GM23338 (cell line): Measurements from ENCODE around the gene CPB1. TPM values are rescaled to one million over a fixed set of nuclear protein-coding genes. Genes with fewer than 3 reads are reported as not detected.

Source experiments
- ATAC-seq: fragments of 200-7000 bp; cut with Tn5 transposase; 3 replicates; pipeline ENCODE4 v1.9.1; 2020
- DNase-seq: peaks from one replicate; pipeline ENCODE4 v3.0.0-alpha.2; 2015; ENCODE audit warnings: low spot score
- H2AFZ ChIP-seq: fragments of 200-600 bp; sonication (generic); 2 replicates; pipeline ENCODE4 v1.8.0; 2016; ENCODE audit warnings: antibody characterized with exemption, mild to moderate bottlenecking, moderate library complexity
- H3F3A ChIP-seq: fragments of 200-600 bp; sonication (generic); replicated peaks from 2 replicates; pipeline ENCODE4 v1.8.0; 2017; ENCODE audit warnings: antibody characterized with exemption, mixed run types, low read depth
- H3K27ac ChIP-seq: fragments of 200-600 bp; sonication (generic); 2 replicates; pipeline ENCODE4 v1.6.1; 2016; ENCODE audit warnings: low read depth
- H3K27me3 ChIP-seq: fragments of 200-600 bp; sonication (generic); 2 replicates; pipeline ENCODE4 v1.8.0; 2016; ENCODE audit warnings: mild to moderate bottlenecking, mixed run types, moderate library complexity; ENCODE audit not compliant: insufficient read depth
- H3K36me3 ChIP-seq: fragments of 200-600 bp; sonication (generic); 2 replicates; pipeline ENCODE4 v1.8.0; 2016; ENCODE audit warnings: mild to moderate bottlenecking; ENCODE audit not compliant: insufficient read depth
- H3K4me1 ChIP-seq: fragments of 200-600 bp; sonication (generic); 2 replicates; pipeline ENCODE4 v1.8.0; 2016; ENCODE audit warnings: mild to moderate bottlenecking, moderate library complexity; ENCODE audit not compliant: insufficient read depth
- H3K4me2 ChIP-seq: fragments of 200-600 bp; sonication (generic); 2 replicates; pipeline ENCODE4 v1.7.1; 2017; ENCODE audit warnings: mixed run types
- H3K4me3 ChIP-seq: fragments of 200-600 bp; sonication (generic); 2 replicates; pipeline ENCODE4 v1.6.1; 2016; ENCODE audit warnings: mixed run types
- H3K79me2 ChIP-seq: fragments of 200-600 bp; sonication (generic); replicated peaks from 2 replicates; pipeline ENCODE4 v1.8.0; 2017; ENCODE audit warnings: mild to moderate bottlenecking; ENCODE audit not compliant: insufficient read depth
- H3K9me2 ChIP-seq: fragments of 200-600 bp; sonication (generic); 2 replicates; pipeline ENCODE4 v1.8.0; 2017; ENCODE audit not compliant: insufficient read depth
- H4K20me1 ChIP-seq: fragments of 200-600 bp; sonication (generic); replicated peaks from 2 replicates; pipeline ENCODE4 v1.8.0; 2017; ENCODE audit warnings: mild to moderate bottlenecking; ENCODE audit not compliant: insufficient read depth
- H3K27ac Mint-ChIP-seq: 2 replicates; pipeline ENCODE4 v1.8.0; 2020; ENCODE audit warnings: inconsistent platforms, mild to moderate bottlenecking, moderate library complexity, mixed read lengths
- H3K27me3 Mint-ChIP-seq: 3 replicates; pipeline ENCODE4 v1.8.0; 2022; ENCODE audit warnings: low read depth, mild to moderate bottlenecking, moderate library complexity, mixed read lengths, inconsistent platforms; ENCODE audit not compliant: insufficient read depth, poor library complexity
- H3K36me3 Mint-ChIP-seq: 3 replicates; pipeline ENCODE4 v1.8.0; 2021; ENCODE audit warnings: low read depth, mild to moderate bottlenecking, inconsistent platforms, moderate library complexity, mixed read lengths
- H3K4me1 Mint-ChIP-seq: 3 replicates; pipeline ENCODE4 v1.8.0; 2020; ENCODE audit warnings: mild to moderate bottlenecking, inconsistent platforms, mixed read lengths
- H3K4me3 Mint-ChIP-seq: 3 replicates; pipeline ENCODE4 v1.8.0; 2021; ENCODE audit warnings: moderate library complexity, mild to moderate bottlenecking, inconsistent platforms, mixed read lengths
- H3K9me3 Mint-ChIP-seq: 3 replicates; pipeline ENCODE4 v1.8.0; 2020; ENCODE audit warnings: moderate library complexity, mild to moderate bottlenecking, inconsistent platforms, mixed read lengths
- CREB1 ChIP-seq: fragments of 250-450 bp; sonication (Bioruptor Pico); IDR thresholded peaks from 2 replicates; pipeline ENCODE4 v1.5.0; 2020; ENCODE audit warnings: low read depth, mild to moderate bottlenecking, moderate library complexity
- CTCF ChIP-seq, 2 experiments: fragments of 200-600 bp in 1 of 2; sonication (generic) in 1 of 2; conservative IDR thresholded peaks; 2 replicates each; pipeline versions ENCODE4 v1.5.1 to v1.6.1; 2016 to 2017; ENCODE audit warnings: antibody characterized with exemption in 2 of 2, low read depth in 2 of 2, mild to moderate bottlenecking in 2 of 2, moderate library complexity in 1 of 2
- ETS1 ChIP-seq: IDR thresholded peaks from 2 replicates; pipeline ENCODE4 v1.6.1; 2016; ENCODE audit warnings: antibody characterized with exemption
- EZH2 ChIP-seq: fragments of 200-600 bp; sonication (generic); IDR thresholded peaks from one replicate; pipeline ENCODE4 v1.8.0; 2017; ENCODE audit warnings: antibody characterized with exemption, mild to moderate bottlenecking, low read depth; ENCODE audit not compliant: unreplicated experiment
- EZH2phosphoT487 ChIP-seq: fragments of 200-600 bp; sonication (generic); IDR thresholded peaks from one replicate; pipeline ENCODE4 v1.8.1; 2018; ENCODE audit warnings: antibody characterized with exemption; ENCODE audit not compliant: unreplicated experiment
- NANOG ChIP-seq: IDR thresholded peaks from 2 replicates; pipeline ENCODE4 v1.6.1; 2016; ENCODE audit warnings: antibody characterized with exemption, borderline replicate concordance
- POLR2AphosphoS5 ChIP-seq: IDR thresholded peaks from 2 replicates; pipeline ENCODE4 v1.6.1; 2016; ENCODE audit warnings: antibody characterized with exemption, low read depth
- REST ChIP-seq: IDR thresholded peaks from one replicate; pipeline ENCODE4 v1.6.1; 2018; ENCODE audit warnings: antibody characterized with exemption; ENCODE audit not compliant: unreplicated experiment
- STAT1 ChIP-seq: IDR thresholded peaks from one replicate; pipeline ENCODE4 v1.6.1; 2016; ENCODE audit warnings: antibody characterized with exemption; ENCODE audit not compliant: unreplicated experiment
- ZNF331 ChIP-seq: fragments of 250-450 bp; sonication (Bioruptor Pico); IDR thresholded peaks from 2 replicates; pipeline ENCODE4 v1.5.0; 2020; ENCODE audit warnings: low read depth, mild to moderate bottlenecking, moderate library complexity
- polyA plus RNA-seq: library from polyadenylated mRNA; unstranded; fragments of >200 nt; fragmentation: Nextera tagmentation; extraction: Ambion mirVana; gene quantifications from 2 replicates; pipeline ENCODE4 v1.2.1, GENCODE V29; 2016
- total RNA-seq: library from RNA; depleted of rRNA; stranded (reverse); fragments of >200 nt; shearing (Covaris generic); gene quantifications from 2 replicates; pipeline ENCODE4 v1.2.3, GENCODE V29; 2014

The CPB1 gene
- total and polyA plus RNA-seq, 2 experiments from 2014 or later, result not detected

GRCh38 chr3:148852271-148852992 is 24.8 kb downstream of the CPB1 start:
- Histone ChIP-seq H3K4me3 (no peak overlapping the region), H2AFZ (no peak overlapping the region), H4K20me1 (no peaks in the 10 kb centered on the region), H3K4me1 (no peaks in the 10 kb centered on the region), H3K27ac (no peak overlapping the region), H3F3A (no peaks in the 10 kb centered on the region), H3K79me2 (no peaks in the 10 kb centered on the region), H3K27me3 (no peaks in the 10 kb centered on the region), H3K9me2 (no peaks in the 10 kb centered on the region), H3K36me3 (no peaks in the 10 kb centered on the region), H3K4me2 (no peak overlapping the region)
- TF ChIP-seq CREB1 (CRISPR knock-in tag) (no peak), STAT1 (no peak), EZH2phosphoT487 (no peak), EZH2 (no peak), ETS1 (no peak), POLR2AphosphoS5 (no peak), NANOG (no peak), CTCF (conservative IDR thresholded peaks at IDR 0.05; ENCODE audit: low read depth in 2 of 2) (no peak), REST (no peak), ZNF331 (CRISPR knock-in tag) (no peak)
- H3K4me1 Mint-ChIP-seq, result no peaks in the 10 kb centered on the region
- H3K4me3 Mint-ChIP-seq, result no peak overlapping the region
- H3K27ac Mint-ChIP-seq, result no peak overlapping the region
- DNase-seq (no peak), ATAC-seq (no peak)
- H3K27me3 Mint-ChIP-seq, result no peaks in the 10 kb centered on the region
- H3K9me3 Mint-ChIP-seq, result no peaks in the 10 kb centered on the region
- H3K36me3 Mint-ChIP-seq, result no peaks in the 10 kb centered on the region
